Suprapubic skin (tissue), 4 donors: ENCODE data around the gene RNF214. TPM values are rescaled to one million over a fixed set of nuclear protein-coding genes. Genes with fewer than 3 reads are reported as not detected.

ENCODE experiments used
- DNase-seq, 2 donors: peaks; one replicate each; pipeline ENCODE4 v3.0.0-alpha.2; 2019; ENCODE audit warnings: low spot score in 2 of 2
- H3K27ac ChIP-seq: fragments of 200-600 bp; sonication (generic); one replicate; pipeline ENCODE4 v1.5.1; 2019
- H3K27me3 ChIP-seq: fragments of 200-600 bp; sonication (generic); one replicate; pipeline ENCODE4 v1.5.1; 2019
- H3K36me3 ChIP-seq: fragments of 200-600 bp; sonication (generic); one replicate; pipeline ENCODE4 v1.5.1; 2019
- H3K4me1 ChIP-seq: fragments of 200-600 bp; sonication (generic); one replicate; pipeline ENCODE4 v1.5.1; 2019
- H3K4me3 ChIP-seq: fragments of 200-600 bp; sonication (generic); one replicate; pipeline ENCODE4 v1.5.1; 2019; ENCODE audit warnings: mild to moderate bottlenecking
- H3K9me3 ChIP-seq: fragments of 200-600 bp; sonication (generic); one replicate; pipeline ENCODE4 v1.5.1; 2019
- CTCF ChIP-seq, 2 donors: fragments of 200-600 bp in 1 of 2; fragments of 450-650 bp in 1 of 2; sonication (generic) in 1 of 2; IDR thresholded peaks; one replicate each; pipeline ENCODE4 v1.5.1; 2016 to 2019; ENCODE audit warnings: antibody characterized with exemption in 2 of 2, mild to moderate bottlenecking in 1 of 2, moderate library complexity in 1 of 2
- EP300 ChIP-seq: sonication (generic); formaldehyde crosslinking; IDR thresholded peaks from one replicate; pipeline ENCODE4 v1.6.1; 2017; ENCODE audit warnings: antibody characterized with exemption
- POLR2A ChIP-seq, 2 donors: fragments of 450-650 bp; IDR thresholded peaks; one replicate each; pipeline ENCODE4 v1.6.1; 2017; ENCODE audit warnings: antibody characterized with exemption in 2 of 2, mild to moderate bottlenecking in 2 of 2, moderate library complexity in 2 of 2
- POLR2AphosphoS5 ChIP-seq, 3 donors: sonication (generic); formaldehyde crosslinking; IDR thresholded peaks; one replicate each; pipeline ENCODE4 v1.6.1; 2017; ENCODE audit warnings: antibody characterized with exemption in 3 of 3
- WGBS: methylation state at CpG from one replicate; pipeline ENCODE4 v1.1.5; 2018; 5-methylcytosine and 5-hydroxymethylcytosine counted together
- total RNA-seq, 4 donors: library from RNA; depleted of rRNA; stranded (reverse); fragments of >200 nt; gene quantifications; one replicate each; pipeline ENCODE4 v1.1.0, GENCODE V29; 2016

The RNF214 gene
- total RNA-seq, 4 donors from 2014 or later = 6.7 to 22.9 (median 12.2) TPM

- DNase-seq = no peak
- H3K36me3 ChIP-seq = peaks cover 24% of the 10 kb centered on the region
- no peaks in the 10 kb centered on the region for H3K27me3 ChIP-seq
- TF ChIP-seq EP300 = no peak
- TF ChIP-seq POLR2A (IDR thresholded peaks at IDR 0.05) = no peak
- TF ChIP-seq CTCF (IDR thresholded peaks at IDR 0.05) = no peak
- TF ChIP-seq POLR2AphosphoS5 (IDR thresholded peaks at IDR 0.05) = no peak
- WGBS = 98% methylated on average over 5 of the region's 5 CpGs
- no peak overlapping the region for H3K27ac ChIP-seq
- no peak overlapping the region for H3K4me3 ChIP-seq
- no peaks in the 10 kb centered on the region for H3K9me3 ChIP-seq
- H3K4me1 ChIP-seq = no peaks in the 10 kb centered on the region
Observed at GRCh38 chr11:117335399-117335798, 102.9 kb downstream of the RNF214 start.

Other genes with a start within 250 kb of the RNF214 start
- gene SIK3, start 134.2 kb upstream of the RNF214 start, total RNA-seq = 10 to 100 TPM; 31.6 to 60.8 (median 37.5) TPM
- gene PAFAH1B2, start 88.4 kb upstream of the RNF214 start, total RNA-seq = 10 to 100 TPM; 58.0 to 67.5 (median 63.3) TPM
- 100 to 1,000 TPM in 1 of 4 donors, 10 to 100 TPM in 3; 42.6 to 130 (median 74.7) TPM for gene SIDT2, start 53.9 kb upstream of the RNF214 start, total RNA-seq
- gene TAGLN, start 33.3 kb upstream of the RNF214 start, total RNA-seq = 100 to 1,000 TPM; 190 to 216 (median 199) TPM
- 100 to 1,000 TPM in 1 of 4 donors, 10 to 100 TPM in 3; 56.7 to 113 (median 73.3) TPM for gene PCSK7, start 598 bp upstream of the RNF214 start, total RNA-seq
- 10 to 100 TPM in 1 of 4 donors, 1 to 10 TPM in 3; 3.6 to 13.0 (median 6.3) TPM for gene BACE1-AS, start 58.7 kb downstream of the RNF214 start, total RNA-seq
- gene BACE1, start 83.6 kb downstream of the RNF214 start, total RNA-seq = 10 to 100 TPM; 13.8 to 35.6 (median 18.0) TPM
- gene CEP164, start 95.2 kb downstream of the RNF214 start, total RNA-seq = 10 to 100 TPM; 22.8 to 56.7 (median 29.7) TPM